ENCODE results near the gene FAM83D.

DNA sequence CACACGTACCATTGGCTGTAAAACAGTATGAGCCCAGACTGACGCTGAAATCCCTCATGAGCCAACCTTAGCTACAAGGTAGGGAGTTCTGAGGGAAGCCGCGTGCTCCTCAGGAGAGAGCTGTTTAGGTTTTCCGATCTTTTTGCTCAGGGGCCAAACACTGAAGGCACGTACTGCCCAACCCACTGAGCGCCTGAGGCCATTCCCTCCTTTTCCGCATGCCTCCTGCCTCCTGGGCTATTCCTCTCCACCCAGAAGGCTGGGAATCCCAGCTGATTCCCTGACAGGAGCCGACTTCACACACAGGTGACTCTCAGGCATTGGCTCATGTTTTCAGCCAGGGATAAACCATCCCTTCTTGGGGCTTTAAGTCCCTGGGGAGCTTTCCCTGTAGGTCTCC is 5.4 kb upstream of the FAM83D start:
- TF ChIP-seq, protein P1, sequence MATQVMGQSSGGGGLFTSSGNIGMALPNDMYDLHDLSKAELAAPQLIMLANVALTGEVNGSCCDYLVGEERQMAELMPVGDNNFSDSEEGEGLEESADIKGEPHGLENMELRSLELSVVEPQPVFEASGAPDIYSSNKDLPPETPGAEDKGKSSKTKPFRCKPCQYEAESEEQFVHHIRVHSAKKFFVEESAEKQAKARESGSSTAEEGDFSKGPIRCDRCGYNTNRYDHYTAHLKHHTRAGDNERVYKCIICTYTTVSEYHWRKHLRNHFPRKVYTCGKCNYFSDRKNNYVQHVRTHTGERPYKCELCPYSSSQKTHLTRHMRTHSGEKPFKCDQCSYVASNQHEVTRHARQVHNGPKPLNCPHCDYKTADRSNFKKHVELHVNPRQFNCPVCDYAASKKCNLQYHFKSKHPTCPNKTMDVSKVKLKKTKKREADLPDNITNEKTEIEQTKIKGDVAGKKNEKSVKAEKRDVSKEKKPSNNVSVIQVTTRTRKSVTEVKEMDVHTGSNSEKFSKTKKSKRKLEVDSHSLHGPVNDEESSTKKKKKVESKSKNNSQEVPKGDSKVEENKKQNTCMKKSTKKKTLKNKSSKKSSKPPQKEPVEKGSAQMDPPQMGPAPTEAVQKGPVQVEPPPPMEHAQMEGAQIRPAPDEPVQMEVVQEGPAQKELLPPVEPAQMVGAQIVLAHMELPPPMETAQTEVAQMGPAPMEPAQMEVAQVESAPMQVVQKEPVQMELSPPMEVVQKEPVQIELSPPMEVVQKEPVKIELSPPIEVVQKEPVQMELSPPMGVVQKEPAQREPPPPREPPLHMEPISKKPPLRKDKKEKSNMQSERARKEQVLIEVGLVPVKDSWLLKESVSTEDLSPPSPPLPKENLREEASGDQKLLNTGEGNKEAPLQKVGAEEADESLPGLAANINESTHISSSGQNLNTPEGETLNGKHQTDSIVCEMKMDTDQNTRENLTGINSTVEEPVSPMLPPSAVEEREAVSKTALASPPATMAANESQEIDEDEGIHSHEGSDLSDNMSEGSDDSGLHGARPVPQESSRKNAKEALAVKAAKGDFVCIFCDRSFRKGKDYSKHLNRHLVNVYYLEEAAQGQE (IDR thresholded peaks at IDR 0.05; ENCODE audit: borderline replicate concordance), result no peak
- TF ChIP-seq CTCF (IDR thresholded peaks at IDR 0.05; ENCODE audit: poor library complexity, severe bottlenecking) (no peak), POLR2AphosphoS5 (IDR thresholded peaks at IDR 0.05) (no peak), SMC3 (conservative IDR thresholded peaks at IDR 0.05; ENCODE audit: poor library complexity) (no peak), TAF1 (IDR thresholded peaks at IDR 0.05; ENCODE audit: low read depth) (no peak)
